IMR-90 (cell line): Measurements from ENCODE around the gene AKAP7. TPM values are rescaled to one million over a fixed set of nuclear protein-coding genes. Genes with fewer than 3 reads are reported as not detected.

Experiments
- ATAC-seq: fragments of 200-7000 bp; cut with Tn5 transposase; 2 replicates; pipeline ENCODE4 v1.9.1; 2020; ENCODE audit warnings: low read depth, mild to moderate bottlenecking, moderate library complexity
- BruUV-seq: library from RNA; stranded (reverse); fragments of 400-500 nt; replicated peaks from 2 replicates; lab custom pipeline; 2021; lab: Mats Ljungman, UMichigan
- CTCF ChIA-PET: fragments of 300-600 bp; formaldehyde crosslinking; extraction: SDS; loops from one replicate; lab custom pipeline; 2021; ENCODE audit warnings: antibody characterized with exemption; lab: Yijun Ruan, JAX
- POLR2A ChIA-PET: fragments of 300-600 bp; sonication (Branson Sonifier 250); formaldehyde crosslinking; loops from one replicate; lab custom pipeline; 2022; ENCODE audit warnings: antibody characterized with exemption; ENCODE audit not compliant: unreplicated experiment; lab: Charles Lee
- DNase-seq: peaks from one replicate; pipeline ENCODE4 v3.0.0; 2013
- H2AFZ ChIP-seq: replicated peaks from 2 replicates; pipeline ENCODE3; 2013; ENCODE audit warnings: low read length, mild to moderate bottlenecking; ENCODE audit not compliant: poor library complexity
- H2AK5ac ChIP-seq: 2 replicates; pipeline ENCODE4 v1.6.1; 2013; ENCODE audit warnings: low read depth, low read length, inconsistent platforms
- H2AK9ac ChIP-seq: replicated peaks from 2 replicates; pipeline ENCODE3; 2013; ENCODE audit warnings: mild to moderate bottlenecking, low read depth, low read length, moderate library complexity; ENCODE audit not compliant: poor library complexity
- H2BK120ac ChIP-seq: 2 replicates; pipeline ENCODE4 v1.6.1; 2013; ENCODE audit warnings: low read depth, low read length, inconsistent platforms
- H2BK15ac ChIP-seq: 3 replicates; pipeline ENCODE4 v1.6.1; 2013; ENCODE audit warnings: low read depth, low read length, inconsistent platforms
- H2BK20ac ChIP-seq: 2 replicates; pipeline ENCODE4 v1.6.1; 2013; ENCODE audit warnings: low read depth, mild to moderate bottlenecking, inconsistent platforms, low read length, moderate library complexity
- H2BK5ac ChIP-seq: 2 replicates; pipeline ENCODE4 v1.6.1; 2013; ENCODE audit warnings: mild to moderate bottlenecking, low read depth, low read length, inconsistent platforms; ENCODE audit not compliant: poor library complexity, severe bottlenecking
- H3K14ac ChIP-seq: replicated peaks from 2 replicates; pipeline ENCODE4 v1.6.1; 2013; ENCODE audit warnings: low read depth, low read length, inconsistent platforms
- H3K18ac ChIP-seq: 2 replicates; pipeline ENCODE4 v1.6.1; 2013; ENCODE audit warnings: low read depth, low read length, control low read depth
- H3K23ac ChIP-seq: 2 replicates; pipeline ENCODE4 v1.6.1; 2013; ENCODE audit warnings: low read depth, low read length, inconsistent platforms
- H3K27ac ChIP-seq: 2 replicates; pipeline ENCODE4 v1.5.1; 2013; ENCODE audit warnings: mild to moderate bottlenecking, control low read depth, low read length; ENCODE audit not compliant: insufficient read depth
- H3K27me3 ChIP-seq: 2 replicates; pipeline ENCODE4 v1.6.1; 2013; ENCODE audit warnings: low read length; ENCODE audit not compliant: control insufficient read depth, insufficient read depth
- H3K36me3 ChIP-seq: 2 replicates; pipeline ENCODE4 v1.6.1; 2013; ENCODE audit warnings: low read length, mixed read lengths; ENCODE audit not compliant: control insufficient read depth, insufficient read depth
- H3K4ac ChIP-seq: 2 replicates; pipeline ENCODE4 v1.6.1; 2013; ENCODE audit warnings: low read depth, low read length, inconsistent platforms
- H3K4me1 ChIP-seq: 2 replicates; pipeline ENCODE4 v1.6.1; 2013; ENCODE audit warnings: low read length, mixed read lengths; ENCODE audit not compliant: control insufficient read depth, insufficient read depth
- H3K4me2 ChIP-seq: 2 replicates; pipeline ENCODE4 v1.6.1; 2013; ENCODE audit warnings: low read depth, mild to moderate bottlenecking, control low read depth, low read length, moderate library complexity
- H3K4me3 ChIP-seq: 2 replicates; pipeline ENCODE4 v1.5.1; 2013; ENCODE audit warnings: low read depth, mild to moderate bottlenecking, control low read depth, low read length, moderate library complexity; ENCODE audit not compliant: insufficient read depth
- H3K56ac ChIP-seq: 2 replicates; pipeline ENCODE4 v1.6.1; 2013; ENCODE audit warnings: low read length, inconsistent platforms; ENCODE audit not compliant: insufficient read depth; ENCODE audit errors: extremely low read depth
- H3K79me1 ChIP-seq, 2 experiments: 2 replicates each; pipeline ENCODE4 v1.6.1; 2013; ENCODE audit warnings: low read length in 2 of 2, inconsistent platforms in 1 of 2, low read depth in 1 of 2
- H3K9ac ChIP-seq: 2 replicates; pipeline ENCODE4 v1.6.1; 2013; ENCODE audit warnings: low read depth, low read length, control low read depth
- H3K9me1 ChIP-seq: 2 replicates; pipeline ENCODE4 v1.6.1; 2013; ENCODE audit warnings: low read length, inconsistent platforms; ENCODE audit not compliant: insufficient read depth
- H3K9me3 ChIP-seq: 2 replicates; pipeline ENCODE4 v1.6.1; 2013; ENCODE audit warnings: low read length; ENCODE audit not compliant: control insufficient read depth, insufficient read depth
- H4K20me1 ChIP-seq: 2 replicates; pipeline ENCODE4 v1.6.1; 2013; ENCODE audit warnings: low read length, inconsistent platforms; ENCODE audit not compliant: insufficient read depth
- H4K5ac ChIP-seq: 2 replicates; pipeline ENCODE4 v1.6.1; 2013; ENCODE audit warnings: mild to moderate bottlenecking, low read depth, low read length, control low read depth
- H4K8ac ChIP-seq, 2 experiments: 2 replicates each; pipeline ENCODE4 v1.6.1; 2013; ENCODE audit warnings: low read depth in 2 of 2, low read length in 2 of 2, control low read depth in 1 of 2, inconsistent platforms in 1 of 2
- H4K91ac ChIP-seq: 2 replicates; pipeline ENCODE4 v1.6.1; 2013; ENCODE audit warnings: low read depth, low read length, inconsistent platforms; ENCODE audit not compliant: insufficient read depth
- CHD1 ChIP-seq: IDR thresholded peaks from 2 replicates; pipeline ENCODE4 v1.6.1; 2012; ENCODE audit warnings: low read depth, low read length, improper control_type of control experiment
- CTCF ChIP-seq: conservative IDR thresholded peaks from 2 replicates; pipeline ENCODE4 v1.5.1; 2012; ENCODE audit warnings: mild to moderate bottlenecking, low read depth, low read length, improper control_type of control experiment
- FOS ChIP-seq: fragments of 150-350 bp; IDR thresholded peaks from 2 replicates; pipeline ENCODE4 v1.6.1; 2016; ENCODE audit warnings: low read depth, low read length
- RCOR1 ChIP-seq: IDR thresholded peaks from 2 replicates; pipeline ENCODE4 v1.6.1; 2012; ENCODE audit warnings: mild to moderate bottlenecking, low read length, improper control_type of control experiment; ENCODE audit not compliant: insufficient replicate concordance
- WGBS, 2 experiments: methylation state at CpG; one replicate each; pipeline versions ENCODE4 v1.1.5 to v1.1.7; 2013; ENCODE audit warnings: missing lambda C conversion rate in 2 of 2; ENCODE audit not compliant: insufficient read length in 1 of 2; ENCODE audit errors: extremely low coverage in 2 of 2; 5-methylcytosine and 5-hydroxymethylcytosine counted together
- dilution Hi-C: fragments of 300-500 bp; cut with HindIII; formaldehyde crosslinking; loops from one replicate; pipeline ENCODE4 v1.14.3; 2018; ENCODE audit warnings: low sequenced_read_pairs; ENCODE audit not compliant: unreplicated experiment
- in situ Hi-C: fragments of 300-500 bp; cut with MboI; formaldehyde crosslinking; loops from 3 replicates; pipeline ENCODE4 v1.14.3; 2019; ENCODE audit warnings: low sequenced_read_pairs, inconsistent platforms, mixed read lengths
- intact Hi-C: fragments of 100-400 bp; cut with micrococcal nuclease; formaldehyde crosslinking; loops from 2 replicates; pipeline ENCODE4 v1.10.0; 2022
- polyA plus RNA-seq, 3 experiments: library from polyadenylated mRNA; depleted of rRNA; stranded (reverse); fragments of >200 nt; gene quantifications; 2 replicates each; pipeline ENCODE4 v1.2.3, GENCODE V29; 2012; ENCODE audit warnings: low replicate concordance in 1 of 3
- total RNA-seq: library from RNA; depleted of rRNA; stranded (reverse); fragments of >200 nt; gene quantifications from 2 replicates; pipeline ENCODE4 v1.2.3, GENCODE V29; 2012

Gene AKAP7
- total and polyA plus RNA-seq, 2 of the 4 experiments (the other 2 are of a cell fraction): 0.54 to 1.1 TPM

DNA sequence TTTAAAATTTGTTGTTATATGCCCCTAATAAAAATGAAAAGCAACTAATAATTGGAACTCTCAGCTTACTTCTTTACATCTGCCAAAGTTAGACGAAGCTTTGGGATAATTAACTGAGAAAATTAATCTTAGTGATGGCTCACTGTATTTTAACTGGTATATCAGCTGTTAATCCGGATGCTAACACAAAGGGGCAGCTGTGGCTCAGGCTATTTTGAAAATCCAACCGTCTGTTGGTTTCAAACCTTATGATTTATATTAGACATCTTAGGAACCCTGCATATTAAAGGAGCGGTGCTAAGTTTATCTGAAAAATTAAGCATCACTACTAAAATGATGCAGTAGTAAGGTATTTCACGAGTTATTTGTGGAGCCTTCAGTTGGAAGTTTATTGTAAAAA, 96.6 kb downstream of the AKAP7 start:
- intact Hi-C loops (no loop called here), in situ Hi-C loops (no loop called here), dilution Hi-C loops (no loop called here)
- TF ChIP-seq RCOR1 (no peak), FOS (no peak), CTCF (no peak), CHD1 (no peak)
- H2AK9ac ChIP-seq: no peak overlapping the region
- no peak overlapping the region for H3K14ac ChIP-seq
- no peak overlapping the region for H3K9ac ChIP-seq
- no TSS peak for BruUV-seq
- H3K27ac ChIP-seq: no peak overlapping the region
- ChIA-PET POLR2A (no interaction called here), CTCF (no interaction called here)
- H3K56ac ChIP-seq: no peak overlapping the region
- no peak overlapping the region for H2AK5ac ChIP-seq
- no peaks in the 10 kb centered on the region for H3K9me3 ChIP-seq
- H3K4me1 ChIP-seq: no peaks in the 10 kb centered on the region
- H2AFZ ChIP-seq: no peak overlapping the region
- no peak overlapping the region for H4K8ac ChIP-seq
- H2BK5ac ChIP-seq: no peak overlapping the region
- H3K4ac ChIP-seq: no peak overlapping the region
- ATAC-seq (no peak), DNase-seq (no peak)
- no peaks in the 10 kb centered on the region for H3K79me1 ChIP-seq
- no peaks in the 10 kb centered on the region for H3K36me3 ChIP-seq
- H4K5ac ChIP-seq: no peak overlapping the region
- H2BK15ac ChIP-seq: no peak overlapping the region
- H3K27me3 ChIP-seq: no peaks in the 10 kb centered on the region
- H2BK20ac ChIP-seq: no peak overlapping the region
- no peaks in the 10 kb centered on the region for H4K20me1 ChIP-seq
- H3K23ac ChIP-seq: no peak overlapping the region
- no CpG with 5 or more reads among the region's 5 CpGs for WGBS, 2 experiments
- no peak overlapping the region for H3K18ac ChIP-seq
- no peak overlapping the region for H4K91ac ChIP-seq
- no peak overlapping the region for H3K4me2 ChIP-seq
- H2BK120ac ChIP-seq: no peak overlapping the region
- no peak overlapping the region for H3K4me3 ChIP-seq
- H3K9me1 ChIP-seq: no peaks in the 10 kb centered on the region
